OCI-LY1 (cell line): Measurements from ENCODE around the gene PLA2G1B.

Source experiments
- H2AFZ ChIP-seq: fragments of 200-600 bp; sonication (generic), shearing (Covaris generic); 2 replicates; pipeline ENCODE4 v1.6.0; 2014; ENCODE audit warnings: antibody characterized with exemption, mild to moderate bottlenecking, low read length
- H3F3A ChIP-seq: fragments of 200-600 bp; sonication (generic), shearing (Covaris generic); 2 replicates; pipeline ENCODE4 v1.6.0; 2014; ENCODE audit warnings: mild to moderate bottlenecking, antibody characterized with exemption, low read length, moderate library complexity; ENCODE audit not compliant: insufficient read depth
- H3K27ac ChIP-seq: fragments of 200-600 bp; sonication (generic); 2 replicates; pipeline ENCODE4 v1.5.1; 2014; ENCODE audit warnings: low read length, mixed run types, mild to moderate bottlenecking, low read depth; ENCODE audit not compliant: poor library complexity, severe bottlenecking
- H3K27me3 ChIP-seq: fragments of 200-600 bp; sonication (generic); 2 replicates; pipeline ENCODE4 v1.6.0; 2014; ENCODE audit warnings: antibody characterized with exemption, mild to moderate bottlenecking, low read length, moderate library complexity; ENCODE audit not compliant: insufficient read depth
- H3K36me3 ChIP-seq: fragments of 200-600 bp; sonication (generic); 2 replicates; pipeline ENCODE4 v1.6.1; 2014; ENCODE audit warnings: mild to moderate bottlenecking, antibody characterized with exemption, low read length, moderate library complexity, mixed read lengths; ENCODE audit not compliant: insufficient read depth
- H3K4me1 ChIP-seq: fragments of 200-600 bp; sonication (generic); 2 replicates; pipeline ENCODE4 v1.5.1; 2014; ENCODE audit warnings: mild to moderate bottlenecking, low read length, moderate library complexity; ENCODE audit not compliant: insufficient read depth, severe bottlenecking
- H3K4me2 ChIP-seq: fragments of 200-600 bp; sonication (generic), shearing (Covaris generic); 2 replicates; pipeline ENCODE4 v1.6.1; 2014; ENCODE audit warnings: low read length
- H3K4me3 ChIP-seq: fragments of 200-600 bp; sonication (generic); 2 replicates; pipeline ENCODE4 v1.5.1; 2014; ENCODE audit warnings: low read length, low read depth, mild to moderate bottlenecking, mixed read lengths; ENCODE audit not compliant: poor library complexity, severe bottlenecking
- H3K79me2 ChIP-seq: fragments of 200-600 bp; shearing (Covaris generic); 2 replicates; pipeline ENCODE4 v1.6.1; 2016; ENCODE audit warnings: mixed run types, low read length, mixed read lengths; ENCODE audit not compliant: insufficient read depth
- H3K9ac ChIP-seq: fragments of 200-600 bp; sonication (generic), shearing (Covaris generic); 2 replicates; pipeline ENCODE4 v1.6.1; 2014; ENCODE audit warnings: mild to moderate bottlenecking, low read length, mixed read lengths
- H3K9me2 ChIP-seq: fragments of 200-600 bp; sonication (generic), shearing (Covaris generic); 2 replicates; pipeline ENCODE4 v1.6.1; 2014; ENCODE audit warnings: low read depth, mild to moderate bottlenecking, low read length, mixed read lengths
- H3K9me3 ChIP-seq: fragments of 200-600 bp; shearing (Covaris generic); 2 replicates; pipeline ENCODE4 v1.6.1; 2014; ENCODE audit warnings: low read length, mixed read lengths
- H4K20me1 ChIP-seq: fragments of 200-600 bp; sonication (generic), shearing (Covaris generic); 2 replicates; pipeline ENCODE4 v1.6.0; 2016; ENCODE audit warnings: mild to moderate bottlenecking, low read length; ENCODE audit not compliant: insufficient read depth
- CTCF ChIP-seq: fragments of 200-600 bp; sonication (generic), shearing (Covaris generic); IDR thresholded peaks from 2 replicates; pipeline ENCODE4 v1.5.1; 2017; ENCODE audit warnings: mild to moderate bottlenecking, antibody characterized with exemption, low read length, moderate library complexity, mixed read lengths
- EZH2 ChIP-seq: fragments of 200-600 bp; sonication (generic), shearing (Covaris generic); IDR thresholded peaks from 2 replicates; pipeline ENCODE4 v1.8.0; 2017; ENCODE audit warnings: borderline replicate concordance, mixed run types, mild to moderate bottlenecking, antibody characterized with exemption, low read length, moderate library complexity, mixed read lengths

The PLA2G1B gene

DNA sequence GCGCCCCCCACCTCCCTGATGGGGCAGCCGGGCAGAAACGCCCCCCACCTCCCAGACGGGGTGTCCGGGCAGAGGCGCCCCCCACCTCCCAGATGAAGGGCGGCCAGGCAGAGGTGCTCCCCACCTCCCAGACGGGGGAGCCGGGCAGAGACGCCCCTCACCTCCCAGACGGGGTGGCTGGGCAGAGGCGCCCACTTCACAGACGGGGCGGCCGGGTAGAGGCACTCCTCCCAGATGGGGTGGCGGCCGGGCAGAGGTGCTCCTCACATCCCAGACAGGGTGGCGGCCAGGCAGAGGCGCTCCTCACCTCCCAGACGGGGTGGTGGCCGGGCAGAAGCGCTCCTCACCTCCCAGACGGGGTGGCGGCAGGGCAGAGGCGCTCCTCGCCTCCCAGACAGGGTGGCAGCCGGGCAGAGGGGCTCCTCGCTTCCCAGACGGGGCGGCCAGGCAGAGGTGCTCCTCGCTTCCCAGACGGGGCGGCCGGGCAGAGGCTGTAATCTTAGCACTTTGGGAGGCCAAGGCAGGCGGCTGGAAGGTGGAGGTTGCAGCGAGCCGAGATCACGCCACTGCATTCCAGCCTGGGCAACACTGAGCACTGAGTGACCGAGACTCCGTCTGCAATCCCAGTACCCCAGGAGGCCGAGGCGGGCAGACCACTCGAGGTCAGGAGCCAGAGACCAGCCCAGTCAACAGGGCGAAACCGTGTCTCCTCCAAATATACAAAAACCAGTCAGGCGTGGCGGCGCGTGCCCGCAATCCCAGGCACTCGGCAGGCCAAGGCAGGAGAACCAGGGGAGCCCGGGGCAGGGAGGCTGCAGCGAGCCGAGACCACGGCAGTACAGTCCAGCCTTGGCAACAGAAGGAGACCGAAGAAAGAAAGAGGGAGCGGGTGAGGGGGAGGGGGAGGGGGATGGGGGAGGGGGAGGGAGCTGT, 49.2 kb downstream of the PLA2G1B start:
- Histone ChIP-seq H3K4me3 (no peak overlapping the region), H3K9me2 (no peaks in the 10 kb centered on the region), H3K4me2 (no peak overlapping the region), H4K20me1 (no peaks in the 10 kb centered on the region), H3K9me3 (peaks cover 4% of the 10 kb centered on the region), H3F3A (no peaks in the 10 kb centered on the region), H2AFZ (no peak overlapping the region), H3K4me1 (no peaks in the 10 kb centered on the region), H3K36me3 (no peaks in the 10 kb centered on the region; the same call in 1 of the 2 replicates), H3K9ac (no peak overlapping the region), H3K79me2 (no peaks in the 10 kb centered on the region), H3K27me3 (no peaks in the 10 kb centered on the region; the same call in 1 of the 2 replicates), H3K27ac (no peak overlapping the region)
- no peak for TF ChIP-seq CTCF
- TF ChIP-seq EZH2, result no peak

GRCh38 chr12:120276734-120277133, 50.8 kb downstream of the PLA2G1B start:
- Histone ChIP-seq H3K4me3 (no peak overlapping the region), H3K4me1 (no peaks in the 10 kb centered on the region), H3K36me3 (no peaks in the 10 kb centered on the region; the same call in 1 of the 2 replicates), H3K27ac (no peak overlapping the region), H3K9ac (no peak overlapping the region), H4K20me1 (no peaks in the 10 kb centered on the region), H3K9me3 (peaks cover 4% of the 10 kb centered on the region), H3K27me3 (no peaks in the 10 kb centered on the region; the same call in 1 of the 2 replicates), H2AFZ (no peak overlapping the region), H3F3A (no peaks in the 10 kb centered on the region), H3K9me2 (no peaks in the 10 kb centered on the region), H3K4me2 (no peak overlapping the region), H3K79me2 (no peaks in the 10 kb centered on the region)
- TF ChIP-seq EZH2, result no peak
